HS-5 (cell line): ENCODE measurements around the gene PPP1R14D.
"Not testable (repeated sequence)": the region's sequence is repeated elsewhere in the genome, so short reads cannot be mapped to it uniquely, and the experiment has no call there.

Experiments used
- DNase-seq: peaks from one replicate; pipeline ENCODE4 v3.0.0-alpha.2; 2012; ENCODE audit warnings: low read depth

The PPP1R14D gene

GRCh38 chr15:40828447-40829036, at the start of gene PPP1R14D:
Gene PPP1R14D, minus strand, starts transcription at chr15:40828708. Its CDS starts 67 bp downstream, at chr15:40828641.
- DNase-seq, result no peak

- DNase-seq, result no peak
Observed at GRCh38 chr15:40877694-40878093, 49.2 kb upstream of the PPP1R14D start.

- DNase-seq, result no peak
Observed at GRCh38 chr15:40875991-40876730, 47.7 kb upstream of the PPP1R14D start.

DNA sequence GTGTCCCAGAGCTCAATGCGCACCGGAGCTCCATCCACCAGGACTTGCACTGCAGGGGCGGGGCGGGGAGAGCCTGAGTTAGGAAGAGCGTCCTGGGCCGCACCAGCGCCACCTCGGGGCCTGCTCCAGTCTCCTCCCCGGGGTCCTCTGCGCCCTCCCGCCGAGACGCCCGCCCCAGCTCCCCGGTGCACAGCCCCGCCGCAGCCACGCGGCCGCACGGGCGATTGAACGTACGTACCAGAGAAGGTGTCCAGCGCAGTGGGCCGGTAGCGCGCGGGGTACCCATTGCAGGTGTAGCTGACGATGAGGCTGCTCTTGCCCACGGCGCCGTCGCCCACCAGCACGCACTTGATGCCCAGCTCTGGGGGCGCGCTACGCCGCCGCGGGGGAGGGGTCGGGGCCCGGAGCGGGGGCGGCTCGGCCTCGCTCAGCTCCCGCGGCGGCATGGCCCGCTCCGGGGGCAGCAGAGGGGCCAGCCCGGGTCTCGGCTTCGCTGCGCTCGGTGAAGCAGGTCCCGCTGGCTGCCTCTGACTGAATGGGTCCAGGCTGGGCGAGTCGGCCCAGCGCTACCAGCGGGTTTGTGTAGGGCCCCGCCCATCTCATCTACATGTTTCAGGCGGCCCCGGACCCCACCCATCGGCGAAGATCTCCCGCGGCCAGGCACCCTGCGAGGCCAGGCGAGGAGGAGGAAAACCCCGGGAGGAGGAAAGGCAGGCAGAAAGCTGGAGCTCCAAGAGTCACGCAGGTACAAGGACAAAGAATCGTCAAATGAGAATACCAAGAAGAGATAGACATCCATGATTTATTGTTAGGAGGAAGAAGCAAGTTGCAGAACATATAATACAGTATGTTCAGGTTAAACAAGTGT, 45.4 kb upstream of the PPP1R14D start, which contains the start of gene RHOV:
Gene RHOV, minus strand, starts transcription at position 541 of the 868 bp plus-strand sequence. Its CDS starts 95 bp downstream, at position 446.
- DNase-seq, result no peak

DNA sequence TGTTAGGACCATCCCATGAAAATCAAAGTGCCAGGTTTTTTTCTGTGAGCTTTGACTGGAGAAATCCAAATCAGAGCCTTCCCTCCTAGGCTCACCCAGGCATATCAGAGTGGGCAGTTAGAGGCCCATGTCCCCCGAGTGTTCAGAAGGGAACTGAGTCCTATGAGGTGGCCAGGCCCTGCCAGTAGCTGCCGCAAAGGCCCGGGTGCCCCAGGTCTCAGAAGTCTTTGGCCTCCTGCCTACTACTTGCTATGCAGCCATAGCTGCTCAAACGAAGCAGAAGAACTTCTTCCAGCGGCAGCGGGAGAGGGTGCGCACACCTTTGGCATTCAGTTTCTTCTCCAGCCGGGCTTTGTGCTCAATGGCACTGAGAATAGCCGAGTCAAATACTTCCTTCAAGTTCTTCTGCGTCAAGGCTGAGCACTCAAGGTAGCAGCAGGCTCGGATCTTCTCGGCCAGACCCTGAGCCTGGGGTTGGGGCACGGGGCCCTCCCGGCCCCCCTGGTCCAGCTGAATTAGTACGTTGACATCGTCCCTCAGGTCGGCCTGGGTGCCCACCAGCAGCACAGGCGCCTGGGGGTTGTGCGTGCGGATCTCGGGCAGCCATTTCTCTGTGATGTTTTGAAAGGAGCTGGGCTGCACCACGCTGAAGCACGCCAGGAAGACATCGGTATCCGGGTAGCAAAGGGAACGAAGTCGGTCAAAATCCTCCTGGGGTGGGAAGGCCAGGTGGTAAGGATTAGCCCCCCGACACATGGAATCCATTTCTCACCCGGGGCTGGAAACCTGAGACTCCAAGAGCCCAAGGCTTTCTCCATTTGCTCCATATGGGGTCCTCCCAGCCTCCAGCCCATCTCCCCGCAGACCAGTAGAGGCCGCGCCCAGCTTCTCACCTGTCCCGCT, 44.5 kb upstream of the PPP1R14D start:
- no peak for DNase-seq

- DNase-seq, result no peak
Observed at GRCh38 chr15:40871749-40872617, 43.5 kb upstream of the PPP1R14D start.

- no peak for DNase-seq
Observed at GRCh38 chr15:40870716-40871115, 42.2 kb upstream of the PPP1R14D start.

- DNase-seq, result no peak
Observed at GRCh38 chr15:40869686-40870085, 41.2 kb upstream of the PPP1R14D start.

DNA sequence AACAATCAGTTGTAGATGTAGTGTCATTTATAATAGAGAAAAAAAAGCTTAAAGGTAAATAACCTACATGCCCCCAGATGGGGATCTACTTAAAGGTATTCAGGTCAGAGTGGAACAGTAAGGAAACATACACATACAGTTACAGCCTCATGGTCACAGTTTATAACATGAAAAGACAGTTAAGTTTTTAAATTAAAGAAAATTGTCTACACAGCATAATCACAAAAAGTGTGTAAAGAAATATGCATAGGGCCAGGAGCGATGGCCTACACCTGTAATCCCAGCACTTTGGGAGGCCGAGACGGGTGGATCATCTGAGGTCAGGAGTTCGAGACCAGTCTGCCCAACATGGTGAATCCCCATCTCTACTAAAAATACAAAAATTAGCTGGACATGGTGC, 38.7 kb upstream of the PPP1R14D start:
- DNase-seq, result no peak

DNA sequence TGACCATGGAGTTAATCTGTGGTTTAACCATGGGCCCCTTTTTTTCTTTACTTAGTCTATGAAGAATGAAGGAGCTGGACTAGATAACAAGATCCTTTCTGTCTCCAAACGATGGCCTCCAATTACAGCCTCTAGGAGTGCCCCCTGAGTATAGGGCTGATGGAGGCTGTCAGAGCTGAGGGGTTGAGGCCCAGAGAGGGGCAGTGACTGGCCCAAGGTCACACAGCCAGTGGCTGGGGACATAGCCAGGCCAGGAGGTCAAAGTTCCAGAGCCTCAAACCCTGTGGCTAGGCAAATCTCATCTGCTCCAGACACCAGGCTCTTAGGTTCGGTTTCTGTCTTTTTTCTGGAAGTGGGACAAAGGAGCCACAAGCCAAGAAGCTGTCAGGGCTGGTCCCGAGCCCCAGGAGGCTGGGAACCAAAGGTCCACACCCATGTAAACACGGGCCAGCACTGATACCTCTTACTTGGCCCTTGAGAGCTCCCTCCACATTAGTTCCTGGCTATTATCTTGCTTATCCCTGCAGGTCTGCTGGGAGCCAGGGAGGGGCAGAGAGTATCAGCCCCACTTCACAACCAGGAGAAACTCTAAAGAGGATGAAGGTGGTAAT, 35.3 kb upstream of the PPP1R14D start:
- DNase-seq, result no peak

DNA sequence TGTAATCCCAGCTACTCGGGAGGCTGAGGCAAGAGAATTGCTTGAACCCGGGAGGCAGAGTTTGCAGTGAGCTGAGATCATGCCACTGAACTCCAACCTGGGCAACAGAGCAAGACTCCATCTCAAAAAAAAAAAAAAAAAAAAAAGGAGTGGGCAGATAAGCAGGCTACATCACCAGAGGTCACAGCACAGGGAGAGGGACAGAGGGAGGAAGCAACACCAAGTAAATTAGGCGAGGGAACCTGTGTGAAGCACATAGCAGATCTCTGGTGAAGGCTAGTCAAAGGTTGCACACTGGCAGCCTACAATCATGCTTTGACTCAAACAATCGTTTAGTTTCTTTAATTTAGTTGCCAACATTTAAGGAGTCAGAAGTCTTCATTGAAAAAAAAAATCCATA, 32.6 kb upstream of the PPP1R14D start:
- not testable (repeated sequence) for DNase-seq

DNA sequence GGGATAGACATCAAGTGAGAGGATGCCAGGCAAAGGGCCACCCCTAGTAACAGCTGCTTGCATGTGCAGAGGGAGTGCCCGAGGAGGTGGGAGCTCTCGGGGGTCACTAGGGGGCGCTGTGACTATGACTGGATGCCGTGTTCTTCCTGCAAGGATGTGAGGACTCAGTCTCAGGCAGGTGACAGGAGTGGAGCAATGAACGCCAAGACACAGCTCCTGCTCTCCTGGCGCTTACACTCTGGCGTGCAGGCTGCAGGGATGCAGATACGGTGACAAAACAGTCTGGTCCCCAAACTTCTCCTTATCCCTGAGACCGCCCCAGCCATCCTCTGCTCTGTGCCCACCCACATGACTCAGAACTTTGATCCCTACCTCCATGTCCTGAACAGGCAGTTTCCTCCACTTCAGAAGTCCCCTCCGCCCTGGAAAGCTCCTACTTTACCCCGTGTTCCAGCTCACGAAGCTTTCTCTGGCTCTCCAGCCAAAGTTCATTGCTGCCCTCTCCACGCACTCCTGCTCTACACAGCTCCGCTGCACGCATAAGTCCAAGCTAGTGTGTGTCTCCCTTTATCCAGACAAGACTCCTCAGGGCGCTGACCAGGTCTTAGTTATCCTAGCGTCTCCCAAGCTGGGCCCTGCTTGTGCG, 30.8 kb upstream of the PPP1R14D start:
- DNase-seq, result no peak

DNA sequence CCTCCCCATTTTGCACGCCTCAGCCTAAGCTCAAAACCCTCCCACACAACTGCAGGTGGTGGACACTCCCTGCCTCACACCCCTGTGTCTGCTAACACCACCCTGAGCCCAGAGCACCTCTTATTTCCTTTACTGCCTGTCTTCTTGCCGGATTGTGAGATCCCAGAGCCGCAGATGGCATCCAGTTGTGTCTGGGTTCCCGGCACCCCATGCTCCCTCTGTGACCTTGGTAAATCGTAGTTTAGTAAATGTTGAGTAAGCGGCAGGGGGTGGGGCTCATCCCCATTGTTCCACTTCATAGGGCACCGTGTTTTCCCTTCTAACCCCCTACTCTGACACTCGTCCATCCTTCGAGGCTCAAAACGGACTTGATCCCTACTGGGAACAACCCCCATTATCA, 30.2 kb upstream of the PPP1R14D start:
- no peak for DNase-seq

DNA sequence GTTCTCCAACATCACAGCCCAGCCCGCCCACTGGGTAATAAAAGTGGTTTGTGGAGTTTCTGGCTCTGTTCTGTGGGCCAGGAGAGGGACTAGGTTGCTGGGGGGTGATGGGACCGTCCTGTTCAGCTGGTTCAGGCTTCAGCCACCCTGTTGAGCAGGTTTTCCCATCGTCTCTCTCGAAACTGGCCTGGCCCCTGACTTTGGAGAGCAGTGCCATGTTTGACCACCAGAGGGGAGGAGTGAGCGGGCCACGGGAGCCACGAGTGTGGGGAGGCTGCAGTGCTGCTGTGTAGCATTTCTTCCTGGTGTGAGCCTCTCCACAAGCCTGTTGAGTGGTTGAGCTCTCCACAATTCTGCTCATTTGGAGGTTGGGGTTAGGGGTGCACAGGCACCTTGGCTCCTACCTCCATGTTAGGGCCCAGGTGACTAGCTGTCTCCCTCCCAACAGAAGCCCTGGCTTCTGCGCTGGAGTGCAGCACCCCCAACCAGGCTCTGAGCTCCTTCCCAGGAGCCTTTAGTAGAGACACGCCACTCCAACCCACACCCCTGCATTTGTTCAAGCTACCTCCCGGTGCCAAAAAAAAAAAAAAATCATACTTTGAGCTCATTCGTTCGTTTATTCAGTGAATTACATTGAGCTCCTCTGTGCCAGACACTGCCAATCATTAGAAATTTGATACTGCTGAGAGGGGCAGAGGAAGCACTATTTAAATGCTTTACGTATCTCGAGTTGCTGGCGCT, 29.3 kb upstream of the PPP1R14D start:
- DNase-seq, result no peak

DNA sequence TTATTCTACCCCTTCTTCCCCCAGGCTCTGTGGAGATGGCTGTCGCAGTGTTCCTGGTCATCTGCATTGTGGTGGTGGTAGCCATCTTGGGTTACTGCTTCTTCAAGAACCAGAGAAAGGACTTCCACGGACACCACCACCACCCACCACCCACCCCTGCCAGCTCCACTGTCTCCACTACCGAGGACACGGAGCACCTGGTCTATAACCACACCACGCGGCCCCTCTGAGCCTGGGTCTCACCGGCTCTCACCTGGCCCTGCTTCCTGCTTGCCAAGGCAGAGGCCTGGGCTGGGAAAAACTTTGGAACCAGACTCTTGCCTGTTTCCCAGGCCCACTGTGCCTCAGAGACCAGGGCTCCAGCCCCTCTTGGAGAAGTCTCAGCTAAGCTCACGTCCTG, 28.2 kb upstream of the PPP1R14D start:
- no peak for DNase-seq

DNA sequence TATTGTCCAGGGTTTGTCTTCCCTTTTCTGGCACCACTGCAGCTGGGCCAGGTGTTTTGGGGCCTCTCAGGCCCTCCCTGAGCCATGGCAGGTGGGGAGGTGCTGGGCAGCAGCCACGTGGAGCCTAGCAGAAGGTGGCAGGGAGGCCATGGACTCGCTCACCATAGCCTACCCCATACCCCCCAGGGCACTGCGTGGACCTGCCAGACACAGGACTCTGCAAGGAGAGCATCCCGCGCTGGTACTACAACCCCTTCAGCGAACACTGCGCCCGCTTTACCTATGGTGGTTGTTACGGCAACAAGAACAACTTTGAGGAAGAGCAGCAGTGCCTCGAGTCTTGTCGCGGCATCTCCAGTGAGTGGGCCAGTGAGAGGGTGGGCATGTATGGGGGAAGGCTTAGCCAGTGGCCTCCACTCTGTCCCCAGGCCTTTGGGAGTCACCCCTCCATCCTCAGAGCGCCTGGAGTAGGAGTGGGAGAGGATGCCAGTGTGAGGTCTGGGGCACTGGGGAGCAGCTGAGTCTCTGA, 27.3 kb upstream of the PPP1R14D start:
- DNase-seq, result no peak

GRCh38 chr15:40854161-40854560, 25.7 kb upstream of the PPP1R14D start:
- no peak for DNase-seq

- no peak for DNase-seq
Observed at GRCh38 chr15:40853241-40853890, 24.9 kb upstream of the PPP1R14D start.
